ENCODE data around the gene ARHGDIA.

ARHGDIA gene

DNA sequence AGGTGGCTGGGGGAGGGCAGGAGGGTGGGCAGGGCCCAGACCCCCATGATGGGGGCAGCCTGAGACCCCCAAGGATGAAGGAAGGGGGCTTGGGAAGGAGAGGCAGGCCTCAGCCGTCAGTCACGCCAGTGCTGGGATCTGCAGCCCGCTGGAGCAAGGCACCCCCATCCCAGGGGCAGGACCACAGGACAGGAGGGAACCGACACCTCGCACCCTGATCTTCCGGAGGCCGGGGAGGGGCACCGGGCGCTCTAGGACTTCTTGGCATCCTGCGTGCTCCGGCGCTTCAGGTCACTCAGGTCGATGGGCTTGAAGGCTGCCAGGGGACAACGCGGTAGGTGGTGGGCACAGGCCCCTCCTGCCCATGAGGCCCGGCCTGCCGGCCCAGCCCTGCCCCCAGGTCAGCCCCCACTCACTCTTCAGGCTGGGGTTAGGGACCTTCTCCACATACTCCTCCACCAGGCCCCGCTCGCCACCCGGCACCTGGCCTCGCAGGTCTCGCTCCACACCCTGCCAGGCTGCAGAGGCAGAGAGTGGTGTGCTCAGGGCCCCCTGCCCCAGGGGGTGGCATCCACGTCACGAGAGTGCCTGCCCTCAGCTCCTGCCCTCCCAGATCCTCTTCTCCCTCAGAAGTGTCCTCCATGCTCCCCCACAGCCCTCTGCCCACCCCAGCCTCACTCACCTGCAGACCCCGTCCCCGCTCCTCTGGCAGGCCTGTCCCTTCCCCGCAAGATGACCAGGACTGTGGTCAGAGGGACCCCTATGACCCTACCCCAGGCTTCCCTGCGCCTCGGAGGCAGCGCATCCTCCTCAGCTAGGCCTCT, 47.9 kb downstream of the ARHGDIA start:
- DNase-seq (ENCODE audit: insufficient read length) (no peak), FAIRE-seq (no peak)
- TF ChIP-seq POLR2AphosphoS5 (IDR thresholded peaks at IDR 0.05; ENCODE audit: low read depth, low read length) (no peak), POLR2A (IDR thresholded peaks at IDR 0.05; ENCODE audit: low read depth, low read length) (no peak), TAF1 (IDR thresholded peaks at IDR 0.05; ENCODE audit: borderline replicate concordance, low read depth, low read length) (no peak)

DNA sequence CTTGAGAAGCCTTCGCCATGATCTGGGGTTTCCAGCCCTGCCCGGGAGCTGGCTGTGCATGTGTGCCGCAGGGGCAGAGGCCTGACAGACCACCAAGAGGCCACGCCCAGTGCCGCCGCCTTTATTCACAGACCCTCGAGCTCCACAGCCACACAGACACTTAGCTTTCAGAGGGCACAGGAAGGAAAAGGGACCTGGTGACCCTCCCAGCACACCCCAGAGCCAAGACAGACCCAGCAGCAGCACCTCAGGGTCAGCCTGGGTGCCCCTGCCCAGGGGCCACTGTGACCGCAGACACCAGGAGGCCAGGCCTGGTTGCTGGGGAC, 48.9 kb downstream of the ARHGDIA start:
- FAIRE-seq (no peak), DNase-seq (ENCODE audit: insufficient read length) (no peak)
- TF ChIP-seq POLR2A (IDR thresholded peaks at IDR 0.05; ENCODE audit: low read depth, low read length): no peak
- no peak for TF ChIP-seq POLR2AphosphoS5 (IDR thresholded peaks at IDR 0.05; ENCODE audit: low read depth, low read length)
- no peak for TF ChIP-seq TAF1 (IDR thresholded peaks at IDR 0.05; ENCODE audit: borderline replicate concordance, low read depth, low read length)

DNA sequence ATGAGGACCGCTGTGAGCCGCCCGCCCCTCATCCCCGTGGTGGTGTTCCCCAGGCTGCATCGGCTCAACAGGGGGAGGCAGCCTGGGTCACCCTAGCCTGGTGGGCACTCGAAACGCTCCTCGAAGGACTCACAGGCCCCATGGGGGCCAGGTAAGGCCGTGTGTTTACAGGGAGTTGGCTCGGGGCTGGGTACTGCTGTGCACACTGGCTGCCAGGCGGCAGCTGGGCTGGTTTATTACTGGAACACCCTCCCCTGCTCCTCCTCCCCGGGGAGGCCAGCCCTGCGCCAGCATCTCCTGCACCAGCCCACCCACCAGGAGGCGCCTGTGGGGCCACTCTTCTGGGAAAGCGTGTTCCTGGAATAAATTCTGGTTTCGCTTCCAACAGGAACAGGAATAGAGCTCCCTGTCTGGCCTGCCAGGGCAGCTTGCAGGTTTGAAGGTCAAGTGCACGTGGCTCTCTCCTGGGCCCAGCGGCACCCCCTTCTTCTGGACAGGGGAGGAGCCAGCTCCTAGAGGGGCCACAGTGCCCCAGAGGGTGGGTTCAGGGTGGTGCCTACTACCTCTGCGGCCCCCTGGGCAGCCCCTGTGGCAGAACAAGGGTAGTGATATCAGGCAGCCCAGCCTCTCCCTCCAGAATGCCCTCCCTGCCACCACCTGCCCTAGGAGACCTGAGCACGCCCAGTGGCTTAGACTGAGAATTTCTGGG, 49.4 kb downstream of the ARHGDIA start:
- TF ChIP-seq POLR2AphosphoS5 (IDR thresholded peaks at IDR 0.05; ENCODE audit: low read depth, low read length): no peak
- DNase-seq (ENCODE audit: insufficient read length): no peak
- no peak for FAIRE-seq

DNA sequence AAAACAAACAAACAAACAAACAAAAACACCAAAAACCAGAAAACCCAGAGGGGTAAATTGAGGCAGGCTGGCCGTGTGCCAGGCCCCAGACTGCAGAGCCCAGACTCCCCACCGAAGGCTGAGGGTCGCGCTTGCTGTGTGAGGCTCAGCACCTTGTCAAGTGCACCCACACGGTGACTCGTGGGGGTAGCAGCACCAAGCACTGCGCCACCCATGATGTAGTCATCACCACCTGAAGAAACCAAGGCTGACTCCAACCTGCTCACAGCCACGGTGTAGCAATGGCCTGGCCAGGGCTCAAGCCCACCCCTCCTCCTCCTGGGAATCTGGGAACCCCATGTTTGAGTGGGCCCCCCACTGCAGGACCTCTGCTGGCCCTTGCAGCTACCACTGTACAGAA, 50.0 kb downstream of the ARHGDIA start:
- TF ChIP-seq TAF1 (IDR thresholded peaks at IDR 0.05; ENCODE audit: borderline replicate concordance, low read depth, low read length) (no peak), POLR2AphosphoS5 (IDR thresholded peaks at IDR 0.05; ENCODE audit: low read depth, low read length) (no peak), POLR2A (IDR thresholded peaks at IDR 0.05; ENCODE audit: low read depth, low read length) (no peak)
- DNase-seq (ENCODE audit: insufficient read length) (no peak), FAIRE-seq (no peak)

DNA sequence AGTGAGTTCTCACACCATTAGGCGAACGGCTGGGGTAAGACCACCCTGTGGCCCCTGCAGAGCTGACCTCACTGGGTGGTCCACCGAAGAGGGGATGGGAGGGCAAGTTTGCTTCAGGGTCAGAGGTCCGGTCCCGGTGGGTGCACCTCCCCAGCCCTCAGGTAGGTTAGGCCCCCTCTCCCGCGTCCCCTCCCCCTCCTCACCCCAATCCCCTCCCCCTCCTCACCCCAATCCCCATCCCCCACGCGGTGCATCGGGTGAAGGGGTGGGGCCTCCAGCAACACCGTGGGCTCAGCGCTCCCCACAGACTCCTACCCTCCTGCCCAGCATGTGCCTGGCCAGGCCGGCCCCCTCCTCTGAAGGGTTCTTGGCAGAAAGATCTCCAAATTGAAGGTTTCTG, 51.4 kb downstream of the ARHGDIA start:
- TF ChIP-seq POLR2AphosphoS5 (IDR thresholded peaks at IDR 0.05; ENCODE audit: low read depth, low read length) (no peak), POLR2A (IDR thresholded peaks at IDR 0.05; ENCODE audit: low read depth, low read length) (no peak), TAF1 (IDR thresholded peaks at IDR 0.05; ENCODE audit: borderline replicate concordance, low read depth, low read length) (no peak)
- no peak for FAIRE-seq

DNA sequence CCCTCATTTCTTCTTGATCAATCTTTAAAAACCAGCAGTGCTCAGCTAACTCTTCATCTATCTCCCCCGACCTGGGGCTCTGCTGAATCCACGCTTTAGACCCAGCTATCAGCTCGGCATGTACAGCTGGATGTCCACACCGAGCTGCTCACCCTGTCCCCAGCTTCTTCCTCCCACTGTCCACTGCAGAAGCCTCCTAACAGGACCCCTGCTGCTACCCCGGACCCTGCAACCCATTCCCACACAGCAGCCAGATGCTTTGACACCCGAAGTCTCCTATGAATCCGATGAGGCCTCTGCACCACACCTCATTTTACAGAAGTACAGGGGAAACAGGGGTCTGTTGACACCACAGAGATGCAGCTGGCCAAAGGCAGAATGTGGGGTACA, 53.4 kb downstream of the ARHGDIA start:
- no peak for TF ChIP-seq POLR2A (IDR thresholded peaks at IDR 0.05; ENCODE audit: low read depth, low read length)
- no peak for TF ChIP-seq TAF1 (IDR thresholded peaks at IDR 0.05; ENCODE audit: borderline replicate concordance, low read depth, low read length)
- TF ChIP-seq POLR2AphosphoS5 (IDR thresholded peaks at IDR 0.05; ENCODE audit: low read depth, low read length): no peak
- DNase-seq (ENCODE audit: insufficient read length) (no peak), FAIRE-seq (no peak)

More for the DNA sequence above, 51.4 kb downstream of the ARHGDIA start:
- no peak for DNase-seq (ENCODE audit: insufficient read length)
